CD8-positive, alpha-beta memory T cell (primary cell): ENCODE data around the gene BANF1. TPM values are rescaled to one million over a fixed set of nuclear protein-coding genes. Genes with fewer than 3 reads are reported as not detected.
A peak's percentile ranks its signal among the peaks of the same experiment; 100 is the strongest.

ENCODE experiments used
- CTCF ChIA-PET: fragments of 350-600 bp; sonication (Branson Sonifier 250); formaldehyde crosslinking; loops from one replicate; lab custom pipeline; 2021; ENCODE audit warnings: antibody characterized with exemption; lab: Charles Lee
- POLR2A ChIA-PET: fragments of 350-600 bp; sonication (Branson Sonifier 250); formaldehyde crosslinking; loops from one replicate; lab custom pipeline; 2021; ENCODE audit warnings: antibody characterized with exemption; lab: Charles Lee
- DNase-seq, 5 donors: peaks; one replicate each; pipeline versions ENCODE4 v3.0.0 to v3.0.0-alpha.2; 2020 to 2022; ENCODE audit warnings: mixed read lengths in 1 of 5
- H3K27ac ChIP-seq: one replicate; pipeline ENCODE4 v1.7.0; 2013; ENCODE audit warnings: low read depth, mild to moderate bottlenecking, low read length, moderate library complexity
- H3K27me3 ChIP-seq: 2 replicates; pipeline ENCODE4 v1.7.0; 2013; ENCODE audit warnings: low read length, mild to moderate bottlenecking; ENCODE audit not compliant: insufficient read depth, poor library complexity, severe bottlenecking
- H3K36me3 ChIP-seq: 2 replicates; pipeline ENCODE4 v1.7.0; 2013; ENCODE audit warnings: mild to moderate bottlenecking, low read length, moderate library complexity; ENCODE audit not compliant: insufficient read depth
- H3K4me1 ChIP-seq: 2 replicates; pipeline ENCODE4 v1.7.0; 2013; ENCODE audit warnings: mild to moderate bottlenecking, low read length, moderate library complexity; ENCODE audit not compliant: insufficient read depth
- H3K4me3 ChIP-seq: 2 replicates; pipeline ENCODE4 v1.7.0; 2013; ENCODE audit warnings: mild to moderate bottlenecking, low read length
- H3K9me3 ChIP-seq: 2 replicates; pipeline ENCODE4 v1.7.0; 2013; ENCODE audit warnings: mild to moderate bottlenecking, low read length
- H3K27ac Mint-ChIP-seq, 8 donors: one replicate each; pipeline ENCODE4 v1.8.0; 2020 to 2021; ENCODE audit warnings: mixed read lengths in 8 of 8, mild to moderate bottlenecking in 6 of 8, inconsistent platforms in 3 of 8, moderate library complexity in 3 of 8
- H3K27me3 Mint-ChIP-seq, 2 donors: one replicate each; pipeline ENCODE4 v1.8.0; 2020 to 2021; ENCODE audit warnings: mixed read lengths in 2 of 2, mild to moderate bottlenecking in 1 of 2, moderate library complexity in 1 of 2
- H3K36me3 Mint-ChIP-seq, 3 donors: one replicate each; pipeline ENCODE4 v1.8.0; 2020 to 2021; ENCODE audit warnings: mixed read lengths in 3 of 3, inconsistent platforms in 1 of 3, mild to moderate bottlenecking in 1 of 3
- H3K4me1 Mint-ChIP-seq, 3 donors: one replicate each; pipeline ENCODE4 v1.8.0; 2020 to 2021; ENCODE audit warnings: mixed read lengths in 3 of 3, inconsistent platforms in 1 of 3, mild to moderate bottlenecking in 1 of 3
- H3K4me3 Mint-ChIP-seq, 7 donors: one replicate each; pipeline ENCODE4 v1.8.0; 2020 to 2021; ENCODE audit warnings: mixed read lengths in 7 of 7, mild to moderate bottlenecking in 6 of 7, moderate library complexity in 4 of 7, inconsistent platforms in 2 of 7
- H3K9me3 Mint-ChIP-seq, 5 donors: one replicate each; pipeline ENCODE4 v1.8.0; 2020 to 2022; ENCODE audit warnings: mixed read lengths in 5 of 5, mild to moderate bottlenecking in 3 of 5, moderate library complexity in 2 of 5, inconsistent platforms in 1 of 5
- polyA plus RNA-seq: library from polyadenylated mRNA; unstranded; fragments of 300-500 nt; fragmentation: Illumina TruSeq; gene quantifications from one replicate; pipeline ENCODE4 v1.2.3, GENCODE V29; 2021
- total RNA-seq, 2 experiments: library from RNA; stranded (reverse); gene quantifications; one replicate each; pipeline ENCODE4 v1.2.3, GENCODE V29; 2021

The BANF1 gene
- total RNA-seq (100 to 1,000 TPM; 264 to 268 TPM), polyA plus RNA-seq (205 TPM)

DNA sequence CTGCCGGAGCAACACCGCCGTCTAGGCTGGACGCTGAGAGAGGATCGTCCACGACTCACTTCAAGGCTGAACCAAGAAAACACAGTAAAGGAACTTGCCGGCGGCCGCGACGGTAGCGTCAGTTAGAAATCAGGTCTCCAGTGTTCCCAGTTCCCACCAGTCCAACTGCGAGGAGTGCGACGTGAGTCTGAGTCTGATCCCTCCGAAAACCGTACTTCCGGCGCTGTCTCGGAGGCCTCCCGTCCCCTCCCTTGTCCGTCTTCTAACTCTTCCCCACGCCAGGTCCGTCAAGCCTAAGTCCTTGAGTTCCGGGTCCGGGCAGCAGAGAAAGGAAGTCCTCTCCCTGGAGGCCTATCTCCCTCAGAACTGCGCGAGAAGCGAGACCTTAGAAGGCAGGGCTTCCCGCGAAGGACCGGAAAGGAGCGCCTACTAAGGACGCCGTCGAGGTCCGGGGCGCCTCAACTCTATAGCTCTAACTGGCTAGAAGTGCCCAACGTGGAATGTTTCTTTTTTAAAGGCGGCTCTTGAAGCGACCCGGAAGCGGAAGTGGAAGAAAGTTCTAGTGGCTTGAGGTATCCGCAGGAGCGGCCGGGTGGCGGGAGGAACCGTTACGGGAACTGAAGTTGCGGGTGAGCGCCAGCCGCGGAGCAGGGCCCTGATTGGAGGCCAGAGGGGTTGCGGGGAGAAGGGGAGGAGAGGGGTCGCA lies at the start of gene BANF1, which contains the start of gene EIF1AD:
TSS of gene BANF1 (plus strand) at position 562 of the 706 bp plus-strand sequence. CDS start 748 bp downstream, outside the sequence.
TSS of gene EIF1AD (minus strand) at position 216 of the 706 bp plus-strand sequence. CDS start 1,768 bp downstream, outside the sequence.
- H3K9me3 Mint-ChIP-seq: no peaks in the 10 kb centered on the region
- Histone ChIP-seq H3K4me1 (peaks cover 20% of the 10 kb centered on the region), H3K9me3 (no peaks in the 10 kb centered on the region), H3K27me3 (no peaks in the 10 kb centered on the region), H3K4me3 (peak within 1 kb of the TSS; percentile 99), H3K27ac (peak within 1 kb of the TSS; percentile 95), H3K36me3 (peaks cover 40% of the 10 kb centered on the region)
- H3K27me3 Mint-ChIP-seq: peaks cover 0 to 3% of the 10 kb centered on the region in 2 donors
- peaks cover 33 to 53% (median 51%) of the 10 kb centered on the region in 3 donors for H3K4me1 Mint-ChIP-seq
- peaks cover 7 to 64% (median 10%) of the 10 kb centered on the region in 3 donors for H3K36me3 Mint-ChIP-seq
- CTCF ChIA-PET: interaction anchor here (0.9 to 1.5 kb wide), 6 partner anchors 20 to 291 kb away, joined by 3 to 7 read pairs (median 4); partner anchors contain the start of genes FIBP and KAT5
- peak; percentile 83 to 95 (median 92) for DNase-seq
- peak within 1 kb of the TSS; percentile 97 to 100 (median 99) for H3K4me3 Mint-ChIP-seq
- POLR2A ChIA-PET: interaction anchor here (0.5 to 1.5 kb wide), 7 partner anchors 20 to 358 kb away, joined by 3 to 9 read pairs (median 3); partner anchors contain the start of genes CCDC85B, FIBP and MUS81
- peak within 1 kb of the TSS; percentile 90 to 100 (median 99) for H3K27ac Mint-ChIP-seq

DNA sequence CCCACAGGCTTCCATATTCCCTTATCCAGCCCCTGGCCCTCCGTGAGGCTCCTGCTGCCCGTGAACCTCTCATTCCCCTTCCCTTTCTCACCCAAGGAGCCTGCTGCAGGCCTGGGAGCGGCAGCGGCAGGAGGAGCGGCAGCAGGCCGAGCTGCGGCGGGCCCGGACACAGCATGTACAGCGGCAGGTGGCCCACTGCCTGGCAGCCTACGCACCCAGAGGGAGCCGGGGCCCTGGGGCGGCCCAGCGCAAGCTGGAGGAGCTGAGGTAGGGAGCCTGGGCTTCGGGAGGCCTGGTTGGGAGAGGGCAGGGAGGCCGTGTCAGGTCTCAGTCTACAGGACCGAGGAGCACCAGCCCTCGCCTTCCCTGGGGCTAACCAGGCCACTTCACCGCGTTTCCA lies 48.8 kb upstream of the BANF1 start:
- Mint-ChIP-seq H3K27ac (no peak overlapping the region), H3K36me3 (no peaks in the 10 kb centered on the region), H3K4me1 (peaks cover 9 to 14% (median 12%) of the 10 kb centered on the region in 3 donors), H3K4me3 (no peak overlapping the region), H3K27me3 (peaks cover 0 to 2% of the 10 kb centered on the region in 2 donors), H3K9me3 (no peaks in the 10 kb centered on the region)
- no peak for DNase-seq
- Histone ChIP-seq H3K27me3 (no peaks in the 10 kb centered on the region), H3K4me3 (no peak overlapping the region), H3K4me1 (peaks cover 14% of the 10 kb centered on the region), H3K9me3 (no peaks in the 10 kb centered on the region), H3K27ac (no peak overlapping the region), H3K36me3 (no peaks in the 10 kb centered on the region)
- ChIA-PET CTCF (no interaction called here), POLR2A (interaction anchor here (0.6 kb wide), 1 partner anchor 84 kb away, joined by 3 read pairs; no protein-coding TSS in a partner anchor)

DNA sequence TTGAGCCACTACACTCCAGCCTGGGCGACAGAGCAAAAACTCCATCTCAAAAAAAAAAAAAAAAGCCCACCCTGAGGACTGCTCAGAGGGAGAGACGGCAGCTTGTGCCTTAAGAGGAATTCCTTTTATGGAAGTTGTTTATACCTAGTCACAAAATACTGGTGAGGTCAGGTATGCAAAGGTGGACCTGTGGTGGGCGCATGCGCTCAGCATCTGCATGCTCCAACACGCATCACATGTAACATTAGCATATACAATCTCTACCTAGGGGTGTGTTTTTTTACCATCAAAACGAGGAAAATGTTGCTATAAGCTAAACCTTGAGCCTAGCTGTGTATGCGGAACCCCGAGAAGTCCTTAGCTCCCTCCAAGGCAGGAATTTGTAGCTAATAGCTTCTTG lies 47.5 kb upstream of the BANF1 start:
- Mint-ChIP-seq H3K4me1 (peaks cover 9 to 14% (median 12%) of the 10 kb centered on the region in 3 donors), H3K36me3 (no peaks in the 10 kb centered on the region), H3K27me3 (peaks cover 0 to 2% of the 10 kb centered on the region in 2 donors), H3K4me3 (no peak overlapping the region), H3K9me3 (no peaks in the 10 kb centered on the region), H3K27ac (no peak overlapping the region)
- H3K4me3 ChIP-seq: no peak overlapping the region
- ChIA-PET CTCF (interaction anchor here (1.5 kb wide), 1 partner anchor 67 kb away, joined by 3 read pairs; no protein-coding TSS in a partner anchor), POLR2A (no interaction called here)
- H3K4me1 ChIP-seq: peaks cover 14% of the 10 kb centered on the region
- H3K27ac ChIP-seq: no peak overlapping the region
- no peaks in the 10 kb centered on the region for H3K9me3 ChIP-seq
- no peaks in the 10 kb centered on the region for H3K27me3 ChIP-seq
- DNase-seq: no peak
- H3K36me3 ChIP-seq: no peaks in the 10 kb centered on the region

GRCh38 chr11:65958291-65958690 lies 44.0 kb upstream of the BANF1 start:
- ChIA-PET POLR2A (interaction anchor here (0.6 to 0.8 kb wide), 3 partner anchors 10 to 70 kb away, joined by 3 read pairs; partner anchors contain the start of genes CCDC85B and FIBP), CTCF (interaction anchor here (1.1 to 1.6 kb wide), 6 partner anchors 29 to 73 kb away, joined by 3 to 14 read pairs (median 4); partner anchors contain the start of genes CCDC85B and FIBP)
- no peak for DNase-seq
- Mint-ChIP-seq H3K27ac (peak overlapping the region in 1 of 8 donors; percentile 39), H3K4me1 (peaks cover 28 to 39% (median 37%) of the 10 kb centered on the region in 3 donors), H3K4me3 (peak overlapping the region in 1 of 7 donors; percentile 3), H3K9me3 (no peaks in the 10 kb centered on the region), H3K27me3 (no peaks in the 10 kb centered on the region), H3K36me3 (peaks cover 0 to 16% (median 0%) of the 10 kb centered on the region in 3 donors)
- Histone ChIP-seq H3K4me1 (peaks cover 35% of the 10 kb centered on the region), H3K4me3 (no peak overlapping the region), H3K9me3 (no peaks in the 10 kb centered on the region), H3K27ac (no peak overlapping the region), H3K27me3 (no peaks in the 10 kb centered on the region), H3K36me3 (no peaks in the 10 kb centered on the region)

GRCh38 chr11:65958774-65959420 lies 43.4 kb upstream of the BANF1 start:
- no peak overlapping the region for H3K4me3 Mint-ChIP-seq
- peak overlapping the region in 1 of 8 donors; percentile 23 for H3K27ac Mint-ChIP-seq
- POLR2A ChIA-PET: interaction anchor here (0.6 to 0.8 kb wide), 3 partner anchors 9 to 71 kb away, joined by 3 read pairs; partner anchors contain the start of genes CCDC85B and FIBP

GRCh38 chr11:65960824-65961266 lies 41.5 kb upstream of the BANF1 start:
- H3K9me3 Mint-ChIP-seq: no peaks in the 10 kb centered on the region
- H3K27ac Mint-ChIP-seq: peak overlapping the region; percentile 95 to 99 (median 98)
- peaks cover 32 to 53% (median 53%) of the 10 kb centered on the region in 3 donors for H3K4me1 Mint-ChIP-seq
- Histone ChIP-seq H3K27ac (peak overlapping the region; percentile 91), H3K4me3 (peak overlapping the region; percentile 99), H3K9me3 (no peaks in the 10 kb centered on the region), H3K27me3 (no peaks in the 10 kb centered on the region), H3K4me1 (peaks cover 41% of the 10 kb centered on the region), H3K36me3 (peaks cover 16% of the 10 kb centered on the region)
- H3K36me3 Mint-ChIP-seq: peaks cover 2 to 39% (median 3%) of the 10 kb centered on the region in 3 donors
- CTCF ChIA-PET: interaction anchor here (0.7 to 1.4 kb wide), 4 partner anchors 32 to 84 kb away, joined by 3 to 7 read pairs (median 3); partner anchors contain the start of gene CCDC85B
- POLR2A ChIA-PET: interaction anchor here (0.7 to 2.2 kb wide), 6 partner anchors 33 to 102 kb away, joined by 3 to 7 read pairs (median 3); partner anchors contain the start of genes CCDC85B and FIBP
- no peaks in the 10 kb centered on the region for H3K27me3 Mint-ChIP-seq
- DNase-seq: no peak
- peak overlapping the region; percentile 92 to 99 (median 97) for H3K4me3 Mint-ChIP-seq

More at GRCh38 chr11:65958774-65959420, 43.4 kb upstream of the BANF1 start:
- Histone ChIP-seq H3K4me1 (peaks cover 39% of the 10 kb centered on the region), H3K27ac (no peak overlapping the region), H3K4me3 (no peak overlapping the region), H3K36me3 (no peaks in the 10 kb centered on the region), H3K27me3 (no peaks in the 10 kb centered on the region), H3K9me3 (no peaks in the 10 kb centered on the region)
- H3K4me1 Mint-ChIP-seq: peaks cover 31 to 45% (median 43%) of the 10 kb centered on the region in 3 donors
- CTCF ChIA-PET: interaction anchor here (1.1 to 1.5 kb wide), 5 partner anchors 63 to 73 kb away, joined by 3 to 14 read pairs (median 4); partner anchors contain the start of genes CCDC85B and FIBP
- no peaks in the 10 kb centered on the region for H3K27me3 Mint-ChIP-seq
- H3K9me3 Mint-ChIP-seq: no peaks in the 10 kb centered on the region
- DNase-seq: no peak
- peaks cover 0 to 20% (median 0%) of the 10 kb centered on the region in 3 donors for H3K36me3 Mint-ChIP-seq
